Measurements from ENCODE around the gene LSM10.

- TF ChIP-seq, protein P1, sequence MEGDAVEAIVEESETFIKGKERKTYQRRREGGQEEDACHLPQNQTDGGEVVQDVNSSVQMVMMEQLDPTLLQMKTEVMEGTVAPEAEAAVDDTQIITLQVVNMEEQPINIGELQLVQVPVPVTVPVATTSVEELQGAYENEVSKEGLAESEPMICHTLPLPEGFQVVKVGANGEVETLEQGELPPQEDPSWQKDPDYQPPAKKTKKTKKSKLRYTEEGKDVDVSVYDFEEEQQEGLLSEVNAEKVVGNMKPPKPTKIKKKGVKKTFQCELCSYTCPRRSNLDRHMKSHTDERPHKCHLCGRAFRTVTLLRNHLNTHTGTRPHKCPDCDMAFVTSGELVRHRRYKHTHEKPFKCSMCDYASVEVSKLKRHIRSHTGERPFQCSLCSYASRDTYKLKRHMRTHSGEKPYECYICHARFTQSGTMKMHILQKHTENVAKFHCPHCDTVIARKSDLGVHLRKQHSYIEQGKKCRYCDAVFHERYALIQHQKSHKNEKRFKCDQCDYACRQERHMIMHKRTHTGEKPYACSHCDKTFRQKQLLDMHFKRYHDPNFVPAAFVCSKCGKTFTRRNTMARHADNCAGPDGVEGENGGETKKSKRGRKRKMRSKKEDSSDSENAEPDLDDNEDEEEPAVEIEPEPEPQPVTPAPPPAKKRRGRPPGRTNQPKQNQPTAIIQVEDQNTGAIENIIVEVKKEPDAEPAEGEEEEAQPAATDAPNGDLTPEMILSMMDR (IDR thresholded peaks at IDR 0.05; ENCODE audit: extremely low read depth in 1 of 2, insufficient read depth in 1 of 2, low read depth in 1 of 2, low read length in 2 of 2): no peak
- no peak for TF ChIP-seq POLR2A (IDR thresholded peaks at IDR 0.05; ENCODE audit: low read depth, low read length)
- no peak for TF ChIP-seq EZH2 (IDR thresholded peaks at IDR 0.05; ENCODE audit: borderline replicate concordance, low read depth, low read length, severe bottlenecking)
Observed at GRCh38 chr1:36393686-36394085, 4.0 kb downstream of the LSM10 start.

Measured in endothelial cell of umbilical vein (primary cell).